SH-SY5Y (cell line): ENCODE measurements around the gene WDR37.

Experiments
- GATA2 ChIP-seq: IDR thresholded peaks from 2 replicates; pipeline ENCODE4 v1.6.1; 2011; ENCODE audit warnings: mild to moderate bottlenecking, low read depth, low read length
- GATA3 ChIP-seq: IDR thresholded peaks from 2 replicates; pipeline ENCODE4 v1.6.1; 2011; ENCODE audit warnings: low read depth, mild to moderate bottlenecking, low read length, moderate library complexity

DNA sequence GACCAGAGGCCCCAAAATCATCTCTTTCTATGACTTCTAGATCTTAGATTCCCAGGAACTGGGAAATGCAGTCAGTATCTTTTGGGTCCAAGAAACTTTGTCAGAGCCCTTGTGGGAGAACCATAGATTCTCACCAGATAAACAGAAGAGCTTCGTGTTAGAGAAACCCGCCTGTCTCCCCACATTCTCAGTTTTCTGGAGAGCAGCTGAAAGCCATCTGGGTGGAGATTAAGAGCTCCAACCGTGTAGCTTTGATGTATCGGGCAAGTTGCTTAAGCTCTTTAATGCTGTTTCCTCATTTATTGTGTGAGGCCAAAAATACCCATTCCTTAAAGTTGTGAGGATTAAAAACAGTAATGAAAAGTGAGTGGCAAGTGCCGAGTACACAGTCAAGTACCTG, 107.6 kb downstream of the WDR37 start:
- no peak for TF ChIP-seq GATA3
- no peak for TF ChIP-seq GATA2
